Measurements from ENCODE around the gene NCK1.
"Not testable (repeated sequence)": the region's sequence is repeated elsewhere in the genome, so short reads cannot be mapped to it uniquely, and the experiment has no call there.

Gene NCK1

GRCh38 chr3:136947477-136947876 lies 85.5 kb downstream of the NCK1 start:
- DNase-seq (ENCODE audit: low spot score), result no peak

- DNase-seq (ENCODE audit: low spot score), result no peak
These were observed 87.1 kb downstream of the NCK1 start for GRCh38 chr3:136949146-136949545.

- no peak for DNase-seq (ENCODE audit: low spot score)
These were observed 87.7 kb downstream of the NCK1 start for GRCh38 chr3:136949708-136950107.

- no peak for DNase-seq (ENCODE audit: low spot score)
These were observed 88.6 kb downstream of the NCK1 start for GRCh38 chr3:136950623-136951022.

- DNase-seq (ENCODE audit: low spot score), result no peak
These were observed 90.3 kb downstream of the NCK1 start for GRCh38 chr3:136952292-136952691.

GRCh38 chr3:136954251-136954650 lies 92.2 kb downstream of the NCK1 start:
- no peak for DNase-seq (ENCODE audit: low spot score)

GRCh38 chr3:136954980-136955780 lies 93.2 kb downstream of the NCK1 start:
- no peak for DNase-seq (ENCODE audit: low spot score)

GRCh38 chr3:136955813-136956212 lies 93.8 kb downstream of the NCK1 start:
- no peak for DNase-seq (ENCODE audit: low spot score)

GRCh38 chr3:136956971-136957370 lies 95.0 kb downstream of the NCK1 start:
- no peak for DNase-seq (ENCODE audit: low spot score)

GRCh38 chr3:136957751-136958288 lies 95.8 kb downstream of the NCK1 start, which contains the start of gene IL20RB:
IL20RB (plus strand) TSS chr3:136957983; CDS start chr3:136958114, 131 bp downstream.
- DNase-seq (ENCODE audit: low spot score), result no peak

GRCh38 chr3:136958939-136959338 lies 96.9 kb downstream of the NCK1 start:
- DNase-seq (ENCODE audit: low spot score), result no peak

GRCh38 chr3:136959599-136959998 lies 97.6 kb downstream of the NCK1 start:
- no peak for DNase-seq (ENCODE audit: low spot score)

- no peak for DNase-seq (ENCODE audit: low spot score)
These were observed 99.1 kb downstream of the NCK1 start for GRCh38 chr3:136960838-136961836.

GRCh38 chr3:136962927-136963326 lies 100.9 kb downstream of the NCK1 start:
- DNase-seq (ENCODE audit: low spot score), result no peak

- not testable (repeated sequence) for DNase-seq (ENCODE audit: low spot score)
These were observed 107.5 kb downstream of the NCK1 start for GRCh38 chr3:136969539-136969938.

GRCh38 chr3:136973352-136973751 lies 111.3 kb downstream of the NCK1 start:
- DNase-seq (ENCODE audit: low spot score), result no peak

- DNase-seq (ENCODE audit: low spot score), result no peak
These were observed 112.7 kb downstream of the NCK1 start for GRCh38 chr3:136974670-136975069.

- DNase-seq (ENCODE audit: low spot score), result no peak
These were observed 117.2 kb downstream of the NCK1 start for GRCh38 chr3:136979204-136979603.

- no peak for DNase-seq (ENCODE audit: low spot score)
These were observed 117.7 kb downstream of the NCK1 start for GRCh38 chr3:136979684-136980083.

- DNase-seq (ENCODE audit: low spot score), result no peak
These were observed 120.0 kb downstream of the NCK1 start for GRCh38 chr3:136982033-136982432.

GRCh38 chr3:136982520-136983138 lies 120.6 kb downstream of the NCK1 start:
- no peak for DNase-seq (ENCODE audit: low spot score)

- no peak for DNase-seq (ENCODE audit: low spot score)
These were observed 122.8 kb downstream of the NCK1 start for GRCh38 chr3:136984837-136985236.
